ENCODE results near the gene SGO2. TPM values are rescaled to one million over a fixed set of nuclear protein-coding genes. Genes with fewer than 3 reads are reported as not detected.
A peak's percentile ranks its signal among the peaks of the same experiment; 100 is the strongest.

SGO2 gene
- total and polyA plus RNA-seq, 9 of the 15 experiments (the other 6 are each of a cell fraction or from before 2014, with no cell fraction given), result 14.5 to 25.9 (median 16.6) TPM

DNA sequence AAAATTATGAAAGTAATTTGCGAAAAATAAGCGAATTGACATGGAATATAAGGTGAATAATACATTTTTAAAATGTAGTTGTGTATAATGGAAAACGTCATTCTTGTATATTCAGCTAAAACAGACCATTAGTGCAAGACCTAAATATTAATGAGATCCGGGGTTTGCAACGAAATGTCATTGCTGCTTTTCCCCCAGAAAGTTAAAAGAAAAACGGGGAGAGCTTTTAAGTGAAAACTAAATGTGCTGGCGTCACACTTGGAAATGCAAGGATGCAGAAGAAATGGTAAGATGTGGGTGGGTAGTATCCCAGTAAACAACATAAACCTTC, 491 bp upstream of the SGO2 start:
- Histone ChIP-seq H3K36me3 (ENCODE audit: control insufficient read depth, insufficient read depth, low read length) (no peaks in the 10 kb centered on the region), H2AFZ (ENCODE audit: low read depth, low read length) (peak overlapping the region; percentile 94), H3K9ac (ENCODE audit: insufficient read depth in 1 of 2, low read depth in 2 of 2, low read length in 2 of 2) (peak overlapping the region in 1 of 2 experiments; percentile 92; a peak in 2 of 4 replicates), H3K27me3 (ENCODE audit: control insufficient read depth in 2 of 2, insufficient read depth in 2 of 2, low read length in 2 of 2) (no peaks in the 10 kb centered on the region; a peak in 1 of 5 replicates), H4K20me1 (replicated peaks; ENCODE audit: control insufficient read depth, insufficient read depth, low read length) (no peaks in the 10 kb centered on the region), H3K9me1 (ENCODE audit: control insufficient read depth, insufficient read depth, low read length) (no peaks in the 10 kb centered on the region), H3K27ac (ENCODE audit: extremely low read depth, low read depth, low read length) (peak overlapping the region; percentile 71), H3K9me3 (replicated peaks; ENCODE audit: control insufficient read depth, insufficient read depth, low read depth, low read length) (no peaks in the 10 kb centered on the region), H3K4me2 (ENCODE audit: insufficient read depth, low read length) (peak overlapping the region; percentile 98), H3K4me1 (replicated peaks in 1 of 2; ENCODE audit: control insufficient read depth in 2 of 2, insufficient read depth in 2 of 2, low read length in 2 of 2) (peaks cover 0 to 20% of the 10 kb centered on the region in 2 experiments; a peak in 2 of 5 replicates), H3K4me3 (peak overlapping the region; percentile 91), H3K79me2 (ENCODE audit: control insufficient read depth, insufficient read depth, low read length) (peaks cover 43% of the 10 kb centered on the region)
- intact Hi-C loops (cut with micrococcal nuclease), result loop anchor here (2.0 kb wide), 1 partner anchor 15 kb away; the partner anchor contains the start of gene KCTD18
- ChIA-PET POLR2A (interaction anchor here (0.6 to 1.4 kb wide), 6 partner anchors 9 to 814 kb away, joined by 3 to 5 read pairs (median 4); no protein-coding TSS in a partner anchor), CTCF (ENCODE audit: low intra/inter-chr PET ratio) (no interaction called here)
- WGBS (ENCODE audit: insufficient coverage, low coverage, missing lambda C conversion rate), result 42% methylated on average over 7 of the region's 7 CpGs
- no peak for TF ChIP-seq ZC3H8 (IDR thresholded peaks at IDR 0.05)
- TF ChIP-seq POLR2H (tag; IDR thresholded peaks at IDR 0.05; ENCODE audit: low read depth), result peak; percentile 17; the same call in 1 of the 2 replicates
- ATAC-seq, result no peak
- DNase-seq (ENCODE audit: extremely low read depth in 1 of 4, low spot score in 3 of 4), result no peak
- in situ Hi-C loops (cut with MboI), result no loop called here
- FAIRE-seq, result no peak
- BruUV-seq (replicated peaks), result no TSS peak

GRCh38 chr2:200528228-200528627, 2.2 kb downstream of the SGO2 start:
- H3K27ac ChIP-seq (ENCODE audit: extremely low read depth, low read depth, low read length), result no peak overlapping the region
- H3K4me1 ChIP-seq (replicated peaks in 1 of 2; ENCODE audit: control insufficient read depth in 2 of 2, insufficient read depth in 2 of 2, low read length in 2 of 2), result peaks cover 0 to 14% of the 10 kb centered on the region in 2 experiments; a peak in 2 of 5 replicates
- no peaks in the 10 kb centered on the region for H4K20me1 ChIP-seq (replicated peaks; ENCODE audit: control insufficient read depth, insufficient read depth, low read length)
- DNase-seq (ENCODE audit: extremely low read depth in 1 of 4, low spot score in 3 of 4) (no peak), ATAC-seq (no peak), FAIRE-seq (no peak)
- no TSS peak for BruUV-seq (replicated peaks)
- H3K4me3 ChIP-seq, result no peak overlapping the region
- no peaks in the 10 kb centered on the region; a peak in 1 of 5 replicates for H3K27me3 ChIP-seq (ENCODE audit: control insufficient read depth in 2 of 2, insufficient read depth in 2 of 2, low read length in 2 of 2)
- CTCF ChIA-PET (ENCODE audit: low intra/inter-chr PET ratio), result no interaction called here
- no peak overlapping the region for H3K9ac ChIP-seq (ENCODE audit: insufficient read depth in 1 of 2, low read depth in 2 of 2, low read length in 2 of 2)
- no peak overlapping the region for H3K4me2 ChIP-seq (ENCODE audit: insufficient read depth, low read length)
- no peaks in the 10 kb centered on the region for H3K9me3 ChIP-seq (replicated peaks; ENCODE audit: control insufficient read depth, insufficient read depth, low read depth, low read length)
- peaks cover 53% of the 10 kb centered on the region for H3K79me2 ChIP-seq (ENCODE audit: control insufficient read depth, insufficient read depth, low read length)
- in situ Hi-C loops (cut with MboI) (no loop called here), intact Hi-C loops (cut with micrococcal nuclease) (no loop called here)
- peaks cover 4% of the 10 kb centered on the region; the same call in 2 of the 3 replicates for H3K36me3 ChIP-seq (ENCODE audit: control insufficient read depth, insufficient read depth, low read length)
- WGBS (ENCODE audit: insufficient coverage, low coverage, missing lambda C conversion rate), result 50% methylated on average over 3 of the region's 3 CpGs
- POLR2A ChIA-PET, result no interaction called here
- no peak overlapping the region for H2AFZ ChIP-seq (ENCODE audit: low read depth, low read length)
- H3K9me1 ChIP-seq (ENCODE audit: control insufficient read depth, insufficient read depth, low read length), result no peaks in the 10 kb centered on the region
- TF ChIP-seq BACH1 (tag; IDR thresholded peaks at IDR 0.05) (no peak), ZNF316 (IDR thresholded peaks at IDR 0.05) (peak; percentile 68), MGA (IDR thresholded peaks at IDR 0.05) (no peak)

Measured in K562 (cell line).